Stimulated activated CD4-positive, alpha-beta T cell treated with anti-CD3 and anti-CD28 coated beads, Interleukin-4, amount 100 ng/mL, for 24 hours (primary cell): ENCODE measurements around the gene TCF12.

ENCODE experiments used
- DNase-seq: peaks from one replicate; pipeline ENCODE4 v3.0.0-alpha.2; 2020

The TCF12 gene

GRCh38 chr15:57185507-57186074 lies 267.1 kb downstream of the TCF12 start:
- DNase-seq, result no peak

GRCh38 chr15:57189466-57189865 lies 271.0 kb downstream of the TCF12 start:
- DNase-seq, result no peak

GRCh38 chr15:57190208-57190607 lies 271.8 kb downstream of the TCF12 start:
- DNase-seq, result no peak

- no peak for DNase-seq
Measured at GRCh38 chr15:57193161-57193560, 274.7 kb downstream of the TCF12 start.

GRCh38 chr15:57195326-57195725 lies 276.9 kb downstream of the TCF12 start:
- DNase-seq, result no peak

GRCh38 chr15:57196865-57197264 lies 278.4 kb downstream of the TCF12 start:
- no peak for DNase-seq

- DNase-seq, result no peak
Measured at GRCh38 chr15:57198131-57198530, 279.7 kb downstream of the TCF12 start.

- no peak for DNase-seq
Measured at GRCh38 chr15:57198654-57199291, 280.3 kb downstream of the TCF12 start.

- no peak for DNase-seq
Measured at GRCh38 chr15:57201578-57201977, 283.1 kb downstream of the TCF12 start.

GRCh38 chr15:57203906-57204305 lies 285.5 kb downstream of the TCF12 start:
- no peak for DNase-seq

- no peak for DNase-seq
Measured at GRCh38 chr15:57205027-57205855, 286.8 kb downstream of the TCF12 start.

GRCh38 chr15:57205996-57206395 lies 287.6 kb downstream of the TCF12 start:
- no peak for DNase-seq

GRCh38 chr15:57213862-57214261 lies 295.4 kb downstream of the TCF12 start:
- DNase-seq, result no peak

- DNase-seq, result no peak
Measured at GRCh38 chr15:57215326-57215725, 296.9 kb downstream of the TCF12 start.

GRCh38 chr15:57215881-57216280 lies 297.4 kb downstream of the TCF12 start:
- DNase-seq, result no peak

GRCh38 chr15:57216288-57216687 lies 297.8 kb downstream of the TCF12 start:
- peak; percentile 7 for DNase-seq

- no peak for DNase-seq
Measured at GRCh38 chr15:57217778-57218598, 299.5 kb downstream of the TCF12 start.

GRCh38 chr15:57218826-57219576 lies 300.6 kb downstream of the TCF12 start:
- DNase-seq, result no peak

GRCh38 chr15:57220205-57220604 lies 301.8 kb downstream of the TCF12 start:
- no peak for DNase-seq

- DNase-seq, result no peak
Measured at GRCh38 chr15:57221134-57221533, 302.7 kb downstream of the TCF12 start.

GRCh38 chr15:57223345-57223744 lies 304.9 kb downstream of the TCF12 start:
- DNase-seq, result no peak

GRCh38 chr15:57223887-57224286 lies 305.4 kb downstream of the TCF12 start:
- no peak for DNase-seq
